Large intestine (tissue), 12 donors: Measurements from ENCODE around the gene EIF2AK2. TPM values are rescaled to one million over a fixed set of nuclear protein-coding genes. Genes with fewer than 3 reads are reported as not detected.
"Not testable (repeated sequence)": the region's sequence is repeated elsewhere in the genome, so short reads cannot be mapped to it uniquely, and the experiment has no call there.

ENCODE experiments used
- DNase-seq, 2 donors: peaks; one replicate each; pipeline versions ENCODE4 v3.0.0 to v3.0.0-alpha.2; 2013
- H3K27ac ChIP-seq: one replicate; pipeline ENCODE4 v1.5.1; 2013; ENCODE audit warnings: low read length
- H3K27me3 ChIP-seq: 2 replicates; pipeline ENCODE4 v1.6.1; 2013; ENCODE audit warnings: low read length; ENCODE audit not compliant: control insufficient read depth, insufficient read depth
- H3K36me3 ChIP-seq: 2 replicates; pipeline ENCODE4 v1.6.1; 2013; ENCODE audit warnings: low read length; ENCODE audit not compliant: control insufficient read depth, insufficient read depth
- H3K4me1 ChIP-seq: one replicate; pipeline ENCODE4 v1.6.1; 2013; ENCODE audit warnings: low read length; ENCODE audit not compliant: control insufficient read depth, insufficient read depth
- H3K4me3 ChIP-seq: one replicate; pipeline ENCODE4 v1.5.1; 2013; ENCODE audit warnings: low read length
- H3K9me3 ChIP-seq: one replicate; pipeline ENCODE4 v1.6.1; 2013; ENCODE audit warnings: mild to moderate bottlenecking, low read depth, low read length, moderate library complexity; ENCODE audit not compliant: control insufficient read depth
- WGBS: methylation state at CpG from one replicate; pipeline ENCODE4 v1.1.5; 2013; ENCODE audit warnings: low lambda C conversion rate; ENCODE audit not compliant: insufficient coverage; 5-methylcytosine and 5-hydroxymethylcytosine counted together
- long read RNA-seq, 11 donors: transcript quantifications; one replicate each; lab custom pipeline, GENCODE V29; 2026
- polyA plus RNA-seq: library from polyadenylated mRNA; unstranded; fragments of 120-200 nt; gene quantifications from one replicate; pipeline ENCODE4 v1.2.1, GENCODE V29; 2013

Gene EIF2AK2
- polyA plus RNA-seq, result 28.6 TPM
- long read RNA-seq, donor 1, partial matches to known transcripts, result 17 of 18 reads
- long read RNA-seq, donor 1, other reads (novel, unspliced or antisense), result 0 of 18 reads
- long read RNA-seq, donor 2, full-length matches to known transcripts, result 6 of 6 reads
- long read RNA-seq, donor 2, partial matches to known transcripts, result 0 of 6 reads
- long read RNA-seq, donor 2, other reads (novel, unspliced or antisense), result 0 of 6 reads
- long read RNA-seq, donor 3, result 0 reads
- long read RNA-seq, donor 4, full-length matches to known transcripts, result 1 of 1 reads
- long read RNA-seq, donor 4, partial matches to known transcripts, result 0 of 1 reads
- long read RNA-seq, donor 4, other reads (novel, unspliced or antisense), result 0 of 1 reads
- long read RNA-seq, donor 5, full-length matches to known transcripts, result 4 of 15 reads
- long read RNA-seq, donor 5, partial matches to known transcripts, result 11 of 15 reads
- long read RNA-seq, donor 5, other reads (novel, unspliced or antisense), result 0 of 15 reads
- long read RNA-seq, donor 6, full-length matches to known transcripts, result 2 of 2 reads
- long read RNA-seq, donor 6, partial matches to known transcripts, result 0 of 2 reads
- long read RNA-seq, donor 6, other reads (novel, unspliced or antisense), result 0 of 2 reads
- long read RNA-seq, donor 7, partial matches to known transcripts, result 0 of 2 reads
- long read RNA-seq, donor 7, other reads (novel, unspliced or antisense), result 0 of 2 reads
- long read RNA-seq, donor 8, full-length matches to known transcripts, result 8 of 8 reads
- long read RNA-seq, donor 8, partial matches to known transcripts, result 0 of 8 reads
- long read RNA-seq, donor 8, other reads (novel, unspliced or antisense), result 0 of 8 reads
- long read RNA-seq, donor 9, partial matches to known transcripts, result 0 of 2 reads
- long read RNA-seq, donor 9, other reads (novel, unspliced or antisense), result 0 of 2 reads
- long read RNA-seq, donor 10, partial matches to known transcripts, result 0 of 3 reads
- long read RNA-seq, donor 10, other reads (novel, unspliced or antisense), result 0 of 3 reads
- long read RNA-seq, donor 11, full-length matches to known transcripts, result 4 of 4 reads
- long read RNA-seq, donor 11, partial matches to known transcripts, result 0 of 4 reads
- long read RNA-seq, donor 11, other reads (novel, unspliced or antisense), result 0 of 4 reads

DNA sequence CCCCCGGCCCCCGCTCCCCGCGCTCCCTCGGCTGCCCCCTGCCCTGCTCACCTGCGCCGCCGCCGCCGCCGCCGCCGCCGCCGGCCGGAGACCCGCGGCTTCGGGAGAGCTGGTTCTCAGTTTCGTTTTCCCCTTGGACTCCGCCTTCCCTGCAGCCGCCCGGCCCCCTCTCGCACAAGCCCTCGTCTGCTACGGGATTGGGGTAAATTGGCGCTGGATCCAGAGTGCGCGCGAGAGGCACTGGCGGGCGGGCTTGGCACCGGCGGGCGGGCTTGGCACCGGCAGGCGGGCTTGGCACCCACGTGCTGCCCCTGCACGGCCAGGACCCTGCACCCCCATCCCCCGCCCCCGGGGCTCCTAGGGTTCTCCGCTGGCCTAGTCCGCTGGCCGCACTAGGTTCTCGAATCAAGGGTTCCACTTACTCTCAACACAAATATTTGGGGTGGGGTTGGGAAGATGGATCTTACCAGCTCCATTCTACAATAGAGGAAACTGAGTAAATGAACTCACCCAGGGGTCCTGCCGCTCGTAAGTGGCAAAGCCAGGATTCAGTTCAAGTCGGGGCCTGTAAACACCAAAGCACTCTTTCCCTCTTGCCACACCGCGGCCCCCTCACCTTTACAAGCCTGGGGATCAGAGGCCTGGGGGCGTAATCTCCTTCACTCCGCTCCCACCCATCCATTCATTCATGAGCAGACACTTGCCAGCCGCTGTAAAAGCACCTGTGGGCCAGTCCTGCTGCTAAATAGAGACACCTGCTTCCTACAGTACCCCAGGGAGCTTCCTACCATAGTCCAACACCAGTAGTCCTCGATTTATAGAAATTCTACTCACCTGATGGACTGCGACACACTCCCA, at the start of gene EIF2AK2:
Gene EIF2AK2, minus strand, starts transcription at position 124 of the 858 bp plus-strand sequence. CDS start 9,174 bp downstream, outside the sequence.
- Histone ChIP-seq H3K9me3 (no peaks in the 10 kb centered on the region), H3K4me1 (peaks cover 18% of the 10 kb centered on the region), H3K4me3 (peak within 1 kb of the TSS; percentile 83), H3K27ac (peak within 1 kb of the TSS; percentile 94), H3K27me3 (no peaks in the 10 kb centered on the region), H3K36me3 (peaks cover 2% of the 10 kb centered on the region)
- DNase-seq, result peak; percentile 77 to 89
- WGBS, result 33% methylated on average over 1 of the region's 55 CpGs

DNA sequence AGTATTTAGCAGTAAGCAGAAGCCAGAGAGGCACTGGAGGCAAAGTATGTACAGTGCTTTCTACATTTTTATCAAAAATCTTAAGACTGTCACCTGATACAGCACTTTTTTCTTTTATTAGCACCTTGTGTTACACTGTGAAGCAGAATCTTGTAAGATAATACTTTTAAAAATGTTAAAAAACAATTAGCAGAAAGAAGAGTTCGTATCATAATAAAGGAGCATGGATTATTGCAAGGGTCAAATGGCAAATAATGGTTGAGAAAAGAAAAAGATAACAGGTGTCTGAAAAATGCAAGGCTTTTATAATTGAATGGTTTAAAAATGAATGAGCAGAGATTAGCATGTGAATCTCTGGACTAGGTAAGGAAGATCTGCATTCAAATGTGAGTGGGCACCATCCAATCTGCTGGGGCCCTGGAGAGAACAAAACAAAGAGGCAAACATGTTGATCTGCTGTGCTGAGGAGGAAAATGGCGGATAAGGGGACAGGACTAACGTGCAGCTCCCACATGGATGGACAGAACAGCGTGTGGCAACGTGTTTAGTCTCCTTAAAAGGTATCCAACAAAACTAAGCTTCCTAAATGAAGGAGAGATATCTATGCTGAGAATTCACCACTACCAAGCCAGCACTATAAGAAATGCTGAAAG, 49.0 kb upstream of the EIF2AK2 start:
- Histone ChIP-seq H3K27me3 (no peaks in the 10 kb centered on the region), H3K4me3 (no peak overlapping the region), H3K27ac (no peak overlapping the region), H3K36me3 (peaks cover 60% of the 10 kb centered on the region), H3K9me3 (peaks cover 22% of the 10 kb centered on the region), H3K4me1 (no peaks in the 10 kb centered on the region)
- DNase-seq, result no peak
- WGBS, result 100% methylated on average over 1 of the region's 5 CpGs

DNA sequence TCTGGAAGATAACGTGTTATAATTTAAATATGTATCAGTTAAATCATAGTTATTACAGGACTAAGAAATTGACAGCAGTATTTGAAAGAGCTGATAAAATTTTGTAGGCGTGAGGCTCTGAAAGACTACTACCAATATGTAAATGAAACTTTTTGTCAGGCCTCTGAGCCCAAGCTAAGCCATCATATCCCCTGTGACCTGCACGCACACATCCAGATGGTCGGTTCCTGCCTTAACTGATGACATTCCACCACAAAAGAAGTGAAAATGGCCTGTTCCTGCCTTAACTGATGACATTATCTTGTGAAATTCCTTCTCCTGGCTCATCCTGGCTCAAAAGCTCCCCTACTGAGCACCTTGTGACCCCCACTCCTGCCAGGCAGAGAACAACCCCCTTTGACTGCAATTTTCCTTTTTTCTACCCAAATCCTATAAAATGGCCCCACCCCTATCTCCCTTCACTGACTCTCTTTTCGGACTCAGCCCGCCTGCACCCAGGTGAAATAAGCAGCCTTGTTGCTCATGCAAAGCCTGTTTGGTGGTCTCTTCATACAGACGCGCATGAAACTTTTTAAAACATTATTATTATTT, 48.4 kb upstream of the EIF2AK2 start:
- not testable (repeated sequence) for H3K4me3 ChIP-seq, H3K27me3 ChIP-seq, H3K27ac ChIP-seq, H3K4me1 ChIP-seq, DNase-seq
- H3K36me3 ChIP-seq, result peaks cover 57% of the 10 kb centered on the region
- peaks cover 22% of the 10 kb centered on the region for H3K9me3 ChIP-seq
- 0% methylated on average over 1 of the region's 8 CpGs for WGBS

DNA sequence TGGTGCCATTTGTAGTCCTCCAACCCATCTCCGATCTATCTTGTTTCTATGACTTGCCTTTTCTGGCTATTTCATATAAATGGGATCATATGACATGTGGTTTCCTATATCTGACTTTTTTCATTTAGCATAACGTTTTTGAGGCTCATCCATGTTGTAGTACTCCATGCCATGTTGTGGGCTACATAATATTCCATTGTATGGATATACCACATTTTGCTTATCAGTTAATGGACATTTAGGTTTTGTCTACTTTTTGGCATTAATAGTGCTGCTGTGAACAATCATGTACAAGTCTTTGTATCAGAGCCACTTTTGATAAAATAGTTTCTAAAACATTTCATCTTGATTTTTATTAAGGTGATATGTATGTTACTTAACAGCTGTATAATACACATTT, 46.9 kb upstream of the EIF2AK2 start:
- no peak for DNase-seq
- H3K27me3 ChIP-seq, result no peaks in the 10 kb centered on the region
- peaks cover 45% of the 10 kb centered on the region for H3K36me3 ChIP-seq
- H3K27ac ChIP-seq, result no peak overlapping the region
- H3K9me3 ChIP-seq, result peaks cover 15% of the 10 kb centered on the region
- no peak overlapping the region for H3K4me3 ChIP-seq
- 100% methylated on average over 2 of the region's 2 CpGs for WGBS
- no peaks in the 10 kb centered on the region for H3K4me1 ChIP-seq

DNA sequence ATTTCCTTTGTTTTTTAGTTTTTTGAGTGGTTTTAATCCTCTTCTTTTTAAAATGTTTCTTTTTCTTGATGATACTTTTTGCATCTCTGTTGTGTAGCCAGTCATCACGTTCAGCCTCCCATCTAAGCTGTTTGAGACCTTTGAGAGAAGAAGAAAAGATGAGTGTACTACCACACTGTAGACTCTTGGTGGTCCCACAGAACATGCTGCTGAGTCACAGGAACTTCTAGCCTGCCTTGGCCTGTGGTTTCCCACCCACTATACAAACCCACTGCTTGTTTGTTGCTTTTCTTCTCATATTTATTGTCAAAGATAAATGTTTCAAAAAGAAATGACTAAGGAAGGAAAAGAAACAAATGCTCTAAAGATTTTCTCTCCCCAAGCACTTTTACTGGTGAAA, 45.0 kb upstream of the EIF2AK2 start:
- Histone ChIP-seq H3K27ac (no peak overlapping the region), H3K36me3 (peaks cover 39% of the 10 kb centered on the region)
- WGBS, result no CpG with 5 or more reads among the region's 1 CpG

DNA sequence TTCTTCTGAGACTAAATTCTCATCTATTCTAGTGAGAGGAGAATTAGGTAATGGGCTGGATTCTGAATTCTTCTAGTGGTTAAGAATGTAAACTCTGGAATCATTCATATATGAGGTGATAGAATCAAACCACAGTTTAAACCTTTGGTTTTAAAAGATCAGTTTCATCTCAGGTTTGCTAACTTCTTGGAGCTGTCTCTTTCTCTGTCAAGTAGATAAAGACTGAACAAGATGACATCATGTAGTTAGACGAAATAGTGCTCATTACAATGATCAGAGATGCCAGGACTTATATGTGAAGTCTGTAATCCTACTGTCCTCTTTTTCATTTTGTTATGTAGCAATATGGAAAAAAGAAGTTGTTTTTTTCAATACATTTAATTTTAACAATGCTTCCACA, 44.4 kb upstream of the EIF2AK2 start:
- Histone ChIP-seq H3K4me1 (peaks cover 5% of the 10 kb centered on the region), H3K27me3 (no peaks in the 10 kb centered on the region), H3K9me3 (peaks cover 12% of the 10 kb centered on the region), H3K27ac (no peak overlapping the region), H3K4me3 (no peak overlapping the region), H3K36me3 (peaks cover 35% of the 10 kb centered on the region)
- DNase-seq, result no peak
- no CpG with 5 or more reads among the region's 1 CpG for WGBS

More for the DNA sequence above, 45.0 kb upstream of the EIF2AK2 start:
- DNase-seq, result peak in 1 of 2 donors; percentile 6
- Histone ChIP-seq H3K9me3 (peaks cover 15% of the 10 kb centered on the region), H3K4me1 (peaks cover 5% of the 10 kb centered on the region), H3K27me3 (no peaks in the 10 kb centered on the region), H3K4me3 (no peak overlapping the region)

DNA sequence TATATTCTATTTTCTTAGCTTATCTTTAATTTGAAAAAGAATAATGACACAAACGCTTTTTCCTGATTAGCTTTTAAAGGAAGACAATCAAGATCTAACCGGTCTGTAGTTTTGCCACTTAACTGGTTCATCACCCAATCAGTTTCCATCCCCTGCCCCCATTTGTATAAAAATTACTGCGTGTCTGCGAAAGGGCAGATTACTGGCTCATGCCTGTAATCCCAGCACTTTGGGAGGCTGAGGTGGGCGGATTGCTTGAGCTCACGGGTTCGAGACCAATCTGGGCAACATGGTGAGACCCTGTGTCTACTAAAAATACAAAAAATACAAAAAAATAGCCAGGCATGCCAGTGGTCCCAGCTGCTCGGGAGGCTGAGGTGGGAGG, 41.9 kb upstream of the EIF2AK2 start:
- H3K36me3 ChIP-seq, result peaks cover 18% of the 10 kb centered on the region
- DNase-seq, result no peak
- H3K27ac ChIP-seq, result no peak overlapping the region
- H3K27me3 ChIP-seq, result no peaks in the 10 kb centered on the region
- no peak overlapping the region for H3K4me3 ChIP-seq
- peaks cover 2% of the 10 kb centered on the region for H3K9me3 ChIP-seq
- 80% methylated on average over 1 of the region's 8 CpGs for WGBS
- peaks cover 5% of the 10 kb centered on the region for H3K4me1 ChIP-seq

DNA sequence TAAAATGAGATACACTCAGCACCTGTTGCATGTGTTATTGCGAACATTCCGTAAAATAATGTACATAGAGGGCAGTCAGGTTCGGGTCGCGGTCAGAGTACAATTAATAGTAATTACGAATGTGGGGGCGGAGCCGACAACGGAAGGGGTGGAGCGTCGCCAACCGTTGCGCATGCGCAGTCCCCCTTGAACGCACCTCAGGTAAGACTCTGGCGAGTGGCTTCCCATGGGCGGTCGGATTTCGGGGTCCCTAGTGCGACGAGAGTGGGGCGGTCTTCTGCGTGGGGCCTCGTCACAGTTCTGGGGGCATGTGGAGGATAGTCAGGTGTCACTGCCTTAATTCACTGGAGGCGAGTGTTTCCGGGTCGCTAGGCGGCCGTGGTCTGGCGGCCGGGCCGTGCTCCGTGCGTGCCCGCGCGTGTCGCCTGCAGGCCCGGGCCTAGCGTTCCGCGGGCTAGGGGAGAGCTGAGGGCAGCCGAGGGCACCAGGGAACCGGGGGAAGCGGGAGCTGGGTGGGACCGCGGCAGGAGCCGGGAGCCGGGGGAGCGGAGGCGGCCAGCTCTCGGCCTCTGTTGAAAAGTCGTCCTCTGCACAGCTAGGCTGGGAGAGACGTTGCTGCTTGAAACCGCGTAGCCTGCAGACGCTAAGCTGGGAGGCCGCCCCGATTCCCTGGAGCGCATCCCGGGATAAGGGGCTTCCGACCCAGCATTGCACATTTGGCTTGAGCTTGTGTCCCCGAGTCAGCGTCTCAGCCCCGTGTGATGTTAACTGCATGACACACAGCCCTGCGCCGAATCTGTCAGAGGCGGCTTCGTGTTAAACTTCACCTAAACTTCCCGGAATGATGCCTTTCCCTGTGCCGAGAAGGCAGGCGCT, 39.8 kb upstream of the EIF2AK2 start, which contains the start of gene CEBPZOS:
Gene CEBPZOS, plus strand, starts transcription at position 177 of the 876 bp plus-strand sequence. CDS start 3,209 bp downstream, outside the sequence.
- H3K4me3 ChIP-seq, result peak within 1 kb of the TSS; percentile 58
- peak; percentile 89 to 93 for DNase-seq
- H3K27me3 ChIP-seq, result no peaks in the 10 kb centered on the region
- peak within 1 kb of the TSS; percentile 65 for H3K27ac ChIP-seq
- no CpG with 5 or more reads among the region's 72 CpGs for WGBS
- peaks cover 5% of the 10 kb centered on the region for H3K4me1 ChIP-seq
- H3K36me3 ChIP-seq, result peaks cover 8% of the 10 kb centered on the region
- no peaks in the 10 kb centered on the region for H3K9me3 ChIP-seq
